IgD-negative memory B cell (primary cell): ENCODE measurements around the gene CATSPERD. TPM values are rescaled to one million over a fixed set of nuclear protein-coding genes. Genes with fewer than 3 reads are reported as not detected.

Source experiments
- H3K27ac Mint-ChIP-seq, 3 donors: one replicate each; pipeline ENCODE4 v1.8.0; 2020 to 2022; ENCODE audit warnings: mild to moderate bottlenecking in 3 of 3, mixed read lengths in 3 of 3, moderate library complexity in 1 of 3
- H3K27me3 Mint-ChIP-seq: one replicate; pipeline ENCODE4 v1.8.0; 2021; ENCODE audit warnings: mixed read lengths
- H3K36me3 Mint-ChIP-seq: one replicate; pipeline ENCODE4 v1.8.0; 2020; ENCODE audit warnings: mild to moderate bottlenecking, mixed read lengths
- H3K4me1 Mint-ChIP-seq, 3 donors: one replicate each; pipeline ENCODE4 v1.8.0; 2020 to 2022; ENCODE audit warnings: mixed read lengths in 3 of 3, mild to moderate bottlenecking in 1 of 3
- H3K4me3 Mint-ChIP-seq, 4 donors: one replicate each; pipeline ENCODE4 v1.8.0; 2020 to 2022; ENCODE audit warnings: mild to moderate bottlenecking in 4 of 4, mixed read lengths in 4 of 4, moderate library complexity in 3 of 4
- H3K9me3 Mint-ChIP-seq, 3 donors: one replicate each; pipeline ENCODE4 v1.8.0; 2020 to 2021; ENCODE audit warnings: mixed read lengths in 3 of 3, mild to moderate bottlenecking in 1 of 3
- polyA plus RNA-seq: library from polyadenylated mRNA; unstranded; fragments of 300-500 nt; fragmentation: Illumina TruSeq; gene quantifications from one replicate; pipeline ENCODE4 v1.2.3, GENCODE V29; 2021

The CATSPERD gene
- polyA plus RNA-seq: not detected

GRCh38 chr19:5719961-5720790 is at the start of gene CATSPERD, which contains the start of gene LONP1:
Gene CATSPERD (plus strand): TSS chr19:5720637. CDS start chr19:5720738, 101 bp downstream.
Gene LONP1 (minus strand): TSS chr19:5720146. CDS start chr19:5720132, 14 bp downstream.
- H3K4me1 Mint-ChIP-seq: peaks cover 13 to 17% (median 17%) of the 10 kb centered on the region in 3 donors
- H3K27ac Mint-ChIP-seq: peak within 1 kb of the TSS; percentile 97 to 99 (median 98)
- H3K27me3 Mint-ChIP-seq: peaks cover 2% of the 10 kb centered on the region
- peak within 1 kb of the TSS; percentile 88 to 96 (median 96) for H3K4me3 Mint-ChIP-seq
- H3K9me3 Mint-ChIP-seq: no peaks in the 10 kb centered on the region
- H3K36me3 Mint-ChIP-seq: no peaks in the 10 kb centered on the region

- H3K36me3 Mint-ChIP-seq: no peaks in the 10 kb centered on the region
- H3K27ac Mint-ChIP-seq: peak overlapping the region in 1 of 3 donors; percentile 79
- H3K27me3 Mint-ChIP-seq: no peaks in the 10 kb centered on the region
- H3K4me3 Mint-ChIP-seq: no peak overlapping the region
- no peaks in the 10 kb centered on the region for H3K4me1 Mint-ChIP-seq
- H3K9me3 Mint-ChIP-seq: no peaks in the 10 kb centered on the region
These were observed 48.8 kb upstream of the CATSPERD start for GRCh38 chr19:5671600-5671999.

GRCh38 chr19:5672708-5673459 is 47.6 kb upstream of the CATSPERD start:
- Mint-ChIP-seq H3K36me3 (no peaks in the 10 kb centered on the region), H3K4me3 (no peak overlapping the region), H3K9me3 (no peaks in the 10 kb centered on the region), H3K27ac (peak overlapping the region in 1 of 3 donors; percentile 53), H3K27me3 (no peaks in the 10 kb centered on the region), H3K4me1 (no peaks in the 10 kb centered on the region)

- Mint-ChIP-seq H3K36me3 (no peaks in the 10 kb centered on the region), H3K4me1 (no peaks in the 10 kb centered on the region), H3K4me3 (no peak overlapping the region), H3K27ac (no peak overlapping the region), H3K27me3 (no peaks in the 10 kb centered on the region), H3K9me3 (no peaks in the 10 kb centered on the region)
These were observed 46.7 kb upstream of the CATSPERD start for GRCh38 chr19:5673752-5674151.

- Mint-ChIP-seq H3K27ac (no peak overlapping the region), H3K4me3 (peak overlapping the region in 1 of 4 donors; percentile 21), H3K36me3 (no peaks in the 10 kb centered on the region)
These were observed 45.7 kb upstream of the CATSPERD start for GRCh38 chr19:5674714-5675113.

GRCh38 chr19:5676105-5676771 is 44.2 kb upstream of the CATSPERD start:
- H3K36me3 Mint-ChIP-seq: no peaks in the 10 kb centered on the region
- peak overlapping the region in 1 of 3 donors; percentile 50 for H3K27ac Mint-ChIP-seq
- peak overlapping the region in 1 of 4 donors; percentile 5 for H3K4me3 Mint-ChIP-seq
- H3K4me1 Mint-ChIP-seq: peaks cover 5 to 9% (median 8%) of the 10 kb centered on the region in 3 donors
- peaks cover 3% of the 10 kb centered on the region for H3K27me3 Mint-ChIP-seq
- H3K9me3 Mint-ChIP-seq: no peaks in the 10 kb centered on the region

More at GRCh38 chr19:5674714-5675113, 45.7 kb upstream of the CATSPERD start:
- no peaks in the 10 kb centered on the region for H3K27me3 Mint-ChIP-seq
- H3K9me3 Mint-ChIP-seq: no peaks in the 10 kb centered on the region
- peaks cover 0 to 4% (median 2%) of the 10 kb centered on the region in 3 donors for H3K4me1 Mint-ChIP-seq

- H3K4me1 Mint-ChIP-seq: peaks cover 5 to 11% (median 9%) of the 10 kb centered on the region in 3 donors
- peak overlapping the region in 1 of 3 donors; percentile 50 for H3K27ac Mint-ChIP-seq
- H3K27me3 Mint-ChIP-seq: peaks cover 3% of the 10 kb centered on the region
- no peak overlapping the region for H3K4me3 Mint-ChIP-seq
- H3K9me3 Mint-ChIP-seq: no peaks in the 10 kb centered on the region
- no peaks in the 10 kb centered on the region for H3K36me3 Mint-ChIP-seq
These were observed 43.7 kb upstream of the CATSPERD start for GRCh38 chr19:5676772-5677105.

- Mint-ChIP-seq H3K4me1 (peaks cover 5 to 11% (median 9%) of the 10 kb centered on the region in 3 donors), H3K9me3 (no peaks in the 10 kb centered on the region), H3K27me3 (peaks cover 3% of the 10 kb centered on the region), H3K4me3 (no peak overlapping the region), H3K27ac (no peak overlapping the region), H3K36me3 (no peaks in the 10 kb centered on the region)
These were observed 43.3 kb upstream of the CATSPERD start for GRCh38 chr19:5677136-5677535.

- no peak overlapping the region for H3K27ac Mint-ChIP-seq
- H3K4me3 Mint-ChIP-seq: no peak overlapping the region
- no peaks in the 10 kb centered on the region for H3K36me3 Mint-ChIP-seq
- H3K4me1 Mint-ChIP-seq: peaks cover 5 to 11% (median 9%) of the 10 kb centered on the region in 3 donors
- H3K27me3 Mint-ChIP-seq: peaks cover 3% of the 10 kb centered on the region
- H3K9me3 Mint-ChIP-seq: no peaks in the 10 kb centered on the region
These were observed 42.9 kb upstream of the CATSPERD start for GRCh38 chr19:5677580-5677979.

GRCh38 chr19:5678071-5678718 is 42.2 kb upstream of the CATSPERD start:
- Mint-ChIP-seq H3K4me1 (peaks cover 5 to 11% (median 9%) of the 10 kb centered on the region in 3 donors), H3K9me3 (no peaks in the 10 kb centered on the region), H3K36me3 (no peaks in the 10 kb centered on the region), H3K27me3 (peaks cover 3% of the 10 kb centered on the region), H3K27ac (no peak overlapping the region), H3K4me3 (no peak overlapping the region)

- Mint-ChIP-seq H3K4me3 (peak overlapping the region; percentile 89 to 96 (median 94)), H3K9me3 (no peaks in the 10 kb centered on the region), H3K4me1 (peaks cover 5 to 11% (median 11%) of the 10 kb centered on the region in 3 donors), H3K36me3 (no peaks in the 10 kb centered on the region), H3K27ac (peak overlapping the region; percentile 97 to 100 (median 99)), H3K27me3 (peaks cover 3% of the 10 kb centered on the region)
These were observed 41.0 kb upstream of the CATSPERD start for GRCh38 chr19:5679289-5680083.

GRCh38 chr19:5680084-5680436 is 40.4 kb upstream of the CATSPERD start:
- no peaks in the 10 kb centered on the region for H3K36me3 Mint-ChIP-seq
- H3K27ac Mint-ChIP-seq: peak overlapping the region; percentile 97 to 100 (median 99)
- peaks cover 3% of the 10 kb centered on the region for H3K27me3 Mint-ChIP-seq
- peak overlapping the region; percentile 89 to 96 (median 94) for H3K4me3 Mint-ChIP-seq
- no peaks in the 10 kb centered on the region for H3K9me3 Mint-ChIP-seq
- peaks cover 5 to 11% (median 11%) of the 10 kb centered on the region in 3 donors for H3K4me1 Mint-ChIP-seq

- peak within 1 kb of the TSS; percentile 97 to 100 (median 99) for H3K27ac Mint-ChIP-seq
- H3K4me3 Mint-ChIP-seq: peak within 1 kb of the TSS; percentile 89 to 96 (median 94)
- H3K9me3 Mint-ChIP-seq: no peaks in the 10 kb centered on the region
- H3K4me1 Mint-ChIP-seq: peaks cover 5 to 11% (median 11%) of the 10 kb centered on the region in 3 donors
- H3K36me3 Mint-ChIP-seq: no peaks in the 10 kb centered on the region
- H3K27me3 Mint-ChIP-seq: peaks cover 3% of the 10 kb centered on the region
These were observed 39.7 kb upstream of the CATSPERD start, which contains the start of the genes HSD11B1L and MICOS13 for GRCh38 chr19:5680437-5681368. Gene HSD11B1L (plus strand): TSS chr19:5681027. CDS start chr19:5684833, 3,806 bp downstream. Gene MICOS13 (minus strand): TSS chr19:5680516. CDS start chr19:5680486, 30 bp downstream.
